22Rv1 (cell line): ENCODE results near the gene PSMA3.

Experiments used
- H3K27ac ChIP-seq: fragments of 450-650 bp; 2 replicates; pipeline ENCODE4 v1.5.1; 2017
- CTCF ChIP-seq: fragments of 450-650 bp; IDR thresholded peaks from 2 replicates; pipeline ENCODE4 v1.5.1; 2017; ENCODE audit warnings: mild to moderate bottlenecking
- ZFX ChIP-seq: fragments of 450-650 bp; IDR thresholded peaks from 2 replicates; pipeline ENCODE4 v1.6.1; 2017; ENCODE audit warnings: antibody characterized with exemption, borderline replicate concordance

Gene PSMA3

GRCh38 chr14:58215191-58215914 is 29.3 kb upstream of the PSMA3 start:
- TF ChIP-seq ZFX (no peak), CTCF (no peak)
- no peak overlapping the region for H3K27ac ChIP-seq

GRCh38 chr14:58216544-58216943 is 28.1 kb upstream of the PSMA3 start:
- TF ChIP-seq ZFX (no peak), CTCF (no peak)
- H3K27ac ChIP-seq = no peak overlapping the region

GRCh38 chr14:58227096-58227819 is 17.4 kb upstream of the PSMA3 start:
- no peak overlapping the region for H3K27ac ChIP-seq
- TF ChIP-seq ZFX (no peak), CTCF (no peak)

- TF ChIP-seq ZFX = no peak
- no peak for TF ChIP-seq CTCF
- 0 out of 2 replicates have a peak overlapping the region, but pooled peaks have one; percentile 18 for H3K27ac ChIP-seq
These were observed 6.1 kb upstream of the PSMA3 start for GRCh38 chr14:58238252-58239243.

GRCh38 chr14:58239244-58240195 is 5.1 kb upstream of the PSMA3 start:
- TF ChIP-seq ZFX (no peak), CTCF (no peak)
- peak overlapping the region; percentile 35 for H3K27ac ChIP-seq

GRCh38 chr14:58243790-58244555 is 670 bp upstream of the PSMA3 start:
- H3K27ac ChIP-seq = peak overlapping the region; percentile 92
- TF ChIP-seq CTCF (no peak), ZFX (no peak)
